Lower leg skin (tissue), 3 donors: ENCODE data around the gene MT1G.

Experiments
- CTCF ChIP-seq, 3 donors: fragments of 450-650 bp; IDR thresholded peaks; one replicate each; pipeline ENCODE4 v1.5.1; 2016; ENCODE audit warnings: antibody characterized with exemption in 3 of 3, mild to moderate bottlenecking in 3 of 3, moderate library complexity in 2 of 3
- POLR2A ChIP-seq, 2 donors: fragments of 450-650 bp; IDR thresholded peaks; one replicate each; pipeline ENCODE4 v1.6.1; 2016 to 2017; ENCODE audit warnings: antibody characterized with exemption in 2 of 2, mild to moderate bottlenecking in 1 of 2, moderate library complexity in 1 of 2

GRCh38 chr16:56677474-56677873, 9.6 kb upstream of the MT1G start:
- TF ChIP-seq CTCF (IDR thresholded peaks at IDR 0.05) (no peak), POLR2A (IDR thresholded peaks at IDR 0.05) (no peak)
